ENCODE measurements around the gene DUSP22. TPM values are rescaled to one million over a fixed set of nuclear protein-coding genes. Genes with fewer than 3 reads are reported as not detected.

DUSP22 gene
- total RNA-seq, 4 donors from 2014 or later = 53.2 to 89.8 (median 73.7) TPM

GRCh38 chr6:388202-388903 is 96.1 kb downstream of the DUSP22 start:
- TF ChIP-seq POLR2A (IDR thresholded peaks at IDR 0.05) (no peak), EP300 (IDR thresholded peaks at IDR 0.05) (peak in 1 of 2 donors; percentile 33), CTCF (IDR thresholded peaks at IDR 0.05) (no peak)
- H3K36me3 ChIP-seq = no peaks in the 10 kb centered on the region
- H3K27ac ChIP-seq = no peak overlapping the region
- peaks cover 0 to 88% of the 10 kb centered on the region in 2 donors for H3K27me3 ChIP-seq
- H3K9me3 ChIP-seq = no peaks in the 10 kb centered on the region
- peak in 1 of 2 donors; percentile 60 for DNase-seq (ENCODE audit: low spot score in 2 of 2)
- WGBS, 2 donors = 83 to 84% methylated on average over 10 of the region's 10 CpGs
- peaks cover 0 to 30% (median 11%) of the 10 kb centered on the region in 4 donors for H3K4me1 ChIP-seq
- H3K4me3 ChIP-seq = no peak overlapping the region

GRCh38 chr6:389143-389542 is 96.9 kb downstream of the DUSP22 start:
- no peak overlapping the region for H3K4me3 ChIP-seq
- H3K4me1 ChIP-seq = peaks cover 0 to 37% (median 11%) of the 10 kb centered on the region in 4 donors
- H3K9me3 ChIP-seq = no peaks in the 10 kb centered on the region
- H3K27me3 ChIP-seq = peaks cover 0 to 91% of the 10 kb centered on the region in 2 donors
- H3K36me3 ChIP-seq = no peaks in the 10 kb centered on the region
- TF ChIP-seq EP300 (IDR thresholded peaks at IDR 0.05) (no peak), POLR2A (IDR thresholded peaks at IDR 0.05) (no peak), CTCF (IDR thresholded peaks at IDR 0.05) (no peak)
- no peak for DNase-seq (ENCODE audit: low spot score in 2 of 2)
- H3K27ac ChIP-seq = no peak overlapping the region
- WGBS, 2 donors = 83 to 85% methylated on average over 7 of the region's 7 CpGs

GRCh38 chr6:389622-390021 is 97.3 kb downstream of the DUSP22 start:
- no peak for TF ChIP-seq POLR2A (IDR thresholded peaks at IDR 0.05)
- no peak for TF ChIP-seq EP300 (IDR thresholded peaks at IDR 0.05)
- no peak for TF ChIP-seq CTCF (IDR thresholded peaks at IDR 0.05)
- H3K27me3 ChIP-seq = peaks cover 0 to 91% of the 10 kb centered on the region in 2 donors
- H3K27ac ChIP-seq = no peak overlapping the region
- H3K9me3 ChIP-seq = no peaks in the 10 kb centered on the region
- peaks cover 0 to 37% (median 11%) of the 10 kb centered on the region in 4 donors for H3K4me1 ChIP-seq
- 61 to 63% methylated on average over 8 of the region's 8 CpGs for WGBS, 2 donors
- no peaks in the 10 kb centered on the region for H3K36me3 ChIP-seq
- no peak overlapping the region for H3K4me3 ChIP-seq
- DNase-seq (ENCODE audit: low spot score in 2 of 2) = no peak

GRCh38 chr6:390914-391558 is 98.7 kb downstream of the DUSP22 start:
- no peak for DNase-seq (ENCODE audit: low spot score in 2 of 2)
- H3K27ac ChIP-seq = peak overlapping the region in 1 of 4 donors; percentile 72
- H3K4me3 ChIP-seq = peak overlapping the region in 3 of 4 donors; percentile 20 to 55 (median 51)
- TF ChIP-seq POLR2A (IDR thresholded peaks at IDR 0.05) = no peak
- no peak for TF ChIP-seq CTCF (IDR thresholded peaks at IDR 0.05)
- no peak for TF ChIP-seq EP300 (IDR thresholded peaks at IDR 0.05)
- H3K9me3 ChIP-seq = no peaks in the 10 kb centered on the region
- peaks cover 0 to 37% (median 11%) of the 10 kb centered on the region in 4 donors for H3K4me1 ChIP-seq
- 2% methylated on average over 19 to 39 of the region's 44 CpGs for WGBS, 2 donors
- H3K27me3 ChIP-seq = peaks cover 0 to 88% of the 10 kb centered on the region in 2 donors
- no peaks in the 10 kb centered on the region for H3K36me3 ChIP-seq

All from tibial nerve (tissue), 4 donors.